A673 (cell line): ENCODE results near the gene MIER3. TPM values are rescaled to one million over a fixed set of nuclear protein-coding genes. Genes with fewer than 3 reads are reported as not detected.

ENCODE experiments used
- BruUV-seq: library from RNA; stranded (reverse); fragments of 400-500 nt; replicated peaks from 2 replicates; lab custom pipeline; 2021; lab: Mats Ljungman, UMichigan
- CTCF ChIA-PET: fragments of 300-600 bp; sonication (Branson Sonifier 250); formaldehyde crosslinking; loops from one replicate; lab custom pipeline; 2022; ENCODE audit warnings: antibody characterized with exemption; lab: Charles Lee
- POLR2A ChIA-PET: fragments of 300-600 bp; sonication (Branson Sonifier 250); formaldehyde crosslinking; loops from one replicate; lab custom pipeline; 2022; ENCODE audit warnings: antibody characterized with exemption; ENCODE audit not compliant: low non-redundant PET; lab: Charles Lee
- DNase-seq: peaks from one replicate; pipeline ENCODE4 v3.0.0-alpha.2; 2015; ENCODE audit warnings: low spot score
- H3K27ac ChIP-seq: fragments of 200-600 bp; sonication (generic); 2 replicates; pipeline ENCODE4 v1.5.1; 2016; ENCODE audit warnings: mixed run types, low read depth, mild to moderate bottlenecking, mixed read lengths, antibody characterized with exemption, low read length; ENCODE audit not compliant: poor library complexity, severe bottlenecking
- H3K27me3 ChIP-seq: fragments of 200-600 bp; sonication (generic); replicated peaks from 2 replicates; pipeline ENCODE4 v1.6.1; 2017; ENCODE audit warnings: mixed run types, low read depth, mild to moderate bottlenecking, mixed read lengths, antibody characterized with exemption, low read length; ENCODE audit not compliant: insufficient read depth, poor library complexity
- H3K36me3 ChIP-seq: fragments of 200-600 bp; sonication (generic); 2 replicates; pipeline ENCODE4 v1.6.1; 2016; ENCODE audit warnings: mixed run types, mild to moderate bottlenecking, mixed read lengths, antibody characterized with exemption, low read length; ENCODE audit not compliant: insufficient read depth, poor library complexity, severe bottlenecking
- H3K4me1 ChIP-seq: fragments of 200-600 bp; sonication (generic); 2 replicates; pipeline ENCODE4 v1.6.1; 2017; ENCODE audit warnings: mixed run types, mild to moderate bottlenecking, mixed read lengths, antibody characterized with exemption, low read length; ENCODE audit not compliant: insufficient read depth, poor library complexity, severe bottlenecking
- H3K4me3 ChIP-seq: fragments of 200-600 bp; sonication (generic); 2 replicates; pipeline ENCODE4 v1.5.1; 2016; ENCODE audit warnings: low read depth, mixed run types, mild to moderate bottlenecking, mixed read lengths, low read length; ENCODE audit not compliant: poor library complexity, severe bottlenecking
- H3K9me3 ChIP-seq: fragments of 200-600 bp; sonication (generic); 2 replicates; pipeline ENCODE4 v1.6.1; 2016; ENCODE audit warnings: mixed run types, low read depth, mild to moderate bottlenecking, mixed read lengths, antibody characterized with exemption, low read length; ENCODE audit not compliant: poor library complexity, severe bottlenecking
- EZH2 ChIP-seq: fragments of 200-600 bp; sonication (generic); IDR thresholded peaks from 2 replicates; pipeline ENCODE4 v1.6.1; 2017; ENCODE audit warnings: borderline replicate concordance, low read depth, mild to moderate bottlenecking, mixed read lengths, antibody characterized with exemption, low read length; ENCODE audit not compliant: poor library complexity, severe bottlenecking
- intact Hi-C: fragments of 100-400 bp; cut with micrococcal nuclease; formaldehyde crosslinking; loops from one replicate; pipeline ENCODE4 v1.10.0; 2022; ENCODE audit not compliant: unreplicated experiment
- total RNA-seq: library from RNA; stranded (reverse); gene quantifications from 2 replicates; pipeline ENCODE4 v1.2.3, GENCODE V29; 2021
- TF ChIP-seq, protein P1 (sequence below): fragments of 300-800, 200-600 bp; sonication (generic); conservative IDR thresholded peaks from 2 replicates; pipeline ENCODE4 v1.5.1; 2017; ENCODE audit warnings: low read depth, mild to moderate bottlenecking, antibody characterized with exemption, low read length, moderate library complexity, mixed read lengths

The MIER3 gene
- total RNA-seq, 1 experiment from 2014 or later: 26.2 TPM

DNA sequence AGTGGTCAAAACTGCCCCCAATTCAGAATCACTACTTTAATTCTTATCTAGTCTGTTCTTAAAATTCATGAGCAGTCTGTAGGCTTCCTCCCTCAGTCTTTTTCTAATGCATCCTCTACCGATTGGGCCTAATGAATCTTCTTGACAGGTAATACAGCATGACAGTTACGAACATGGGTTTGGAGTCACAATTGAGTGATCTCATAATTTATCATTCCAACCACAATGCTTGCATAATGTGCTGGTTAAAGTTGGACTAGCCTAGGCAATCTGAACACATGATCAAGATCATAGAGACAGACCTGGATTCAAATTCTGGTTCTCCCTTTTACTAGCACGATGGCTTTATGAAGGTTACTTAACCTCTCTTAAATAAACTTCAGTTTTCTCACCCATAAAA is 75.6 kb downstream of the MIER3 start:
- peaks cover 2% of the 10 kb centered on the region for H3K36me3 ChIP-seq
- DNase-seq: no peak
- H3K4me1 ChIP-seq: no peaks in the 10 kb centered on the region
- intact Hi-C loops: no loop called here
- CTCF ChIA-PET: no interaction called here
- H3K27me3 ChIP-seq: no peaks in the 10 kb centered on the region
- H3K9me3 ChIP-seq: no peaks in the 10 kb centered on the region
- H3K4me3 ChIP-seq: no peak overlapping the region
- POLR2A ChIA-PET: no interaction called here
- no peak overlapping the region for H3K27ac ChIP-seq
- no TSS peak for BruUV-seq
- TF ChIP-seq EZH2: no peak
- TF ChIP-seq, protein P1, sequence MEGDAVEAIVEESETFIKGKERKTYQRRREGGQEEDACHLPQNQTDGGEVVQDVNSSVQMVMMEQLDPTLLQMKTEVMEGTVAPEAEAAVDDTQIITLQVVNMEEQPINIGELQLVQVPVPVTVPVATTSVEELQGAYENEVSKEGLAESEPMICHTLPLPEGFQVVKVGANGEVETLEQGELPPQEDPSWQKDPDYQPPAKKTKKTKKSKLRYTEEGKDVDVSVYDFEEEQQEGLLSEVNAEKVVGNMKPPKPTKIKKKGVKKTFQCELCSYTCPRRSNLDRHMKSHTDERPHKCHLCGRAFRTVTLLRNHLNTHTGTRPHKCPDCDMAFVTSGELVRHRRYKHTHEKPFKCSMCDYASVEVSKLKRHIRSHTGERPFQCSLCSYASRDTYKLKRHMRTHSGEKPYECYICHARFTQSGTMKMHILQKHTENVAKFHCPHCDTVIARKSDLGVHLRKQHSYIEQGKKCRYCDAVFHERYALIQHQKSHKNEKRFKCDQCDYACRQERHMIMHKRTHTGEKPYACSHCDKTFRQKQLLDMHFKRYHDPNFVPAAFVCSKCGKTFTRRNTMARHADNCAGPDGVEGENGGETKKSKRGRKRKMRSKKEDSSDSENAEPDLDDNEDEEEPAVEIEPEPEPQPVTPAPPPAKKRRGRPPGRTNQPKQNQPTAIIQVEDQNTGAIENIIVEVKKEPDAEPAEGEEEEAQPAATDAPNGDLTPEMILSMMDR: no peak

DNA sequence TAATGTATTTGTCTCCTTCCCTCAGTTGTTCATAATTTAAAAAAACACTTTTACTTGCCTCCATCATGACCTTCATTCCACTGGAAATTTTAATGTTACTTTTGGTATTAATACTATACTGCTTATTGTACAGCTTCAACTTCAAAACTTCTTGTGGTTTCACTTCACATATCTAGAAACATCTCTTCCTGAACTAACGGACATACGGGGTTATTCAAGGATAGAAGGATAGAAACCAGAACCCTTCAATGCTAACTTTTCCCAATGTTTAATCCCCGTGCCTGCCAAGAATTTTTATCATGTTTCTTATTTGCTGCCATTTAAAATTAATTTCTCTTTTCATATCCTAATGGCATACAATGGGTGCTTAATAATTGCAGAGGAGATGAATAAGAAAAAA is 78.9 kb downstream of the MIER3 start:
- intact Hi-C loops: no loop called here
- TF ChIP-seq, protein P1: no peak
- TF ChIP-seq EZH2: no peak
- BruUV-seq: no TSS peak
- Histone ChIP-seq H3K9me3 (no peaks in the 10 kb centered on the region), H3K4me3 (no peak overlapping the region), H3K36me3 (peaks cover 2% of the 10 kb centered on the region), H3K27ac (no peak overlapping the region), H3K4me1 (no peaks in the 10 kb centered on the region), H3K27me3 (no peaks in the 10 kb centered on the region)
- CTCF ChIA-PET: no interaction called here
- POLR2A ChIA-PET: no interaction called here
- no peak for DNase-seq

DNA sequence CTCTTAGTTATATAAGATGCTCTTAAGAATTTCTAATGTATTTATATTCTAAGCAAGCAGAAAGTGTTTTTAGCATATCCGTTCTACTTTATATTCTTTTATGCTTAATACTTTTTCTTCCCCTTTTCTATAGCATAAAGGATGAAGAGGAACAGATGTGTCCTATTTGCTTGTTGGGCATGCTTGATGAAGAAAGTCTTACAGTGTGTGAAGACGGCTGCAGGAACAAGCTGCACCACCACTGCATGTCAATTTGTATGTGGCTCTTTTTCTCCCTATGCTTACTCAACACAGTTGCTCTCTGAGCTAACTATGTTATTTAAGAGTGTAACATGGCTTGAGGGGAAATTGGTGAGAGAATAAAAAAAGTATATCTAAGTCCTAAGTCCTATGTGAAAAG is 80.1 kb downstream of the MIER3 start:
- Histone ChIP-seq H3K36me3 (peaks cover 2% of the 10 kb centered on the region), H3K4me3 (no peak overlapping the region), H3K9me3 (no peaks in the 10 kb centered on the region), H3K4me1 (no peaks in the 10 kb centered on the region), H3K27ac (no peak overlapping the region), H3K27me3 (no peaks in the 10 kb centered on the region)
- TF ChIP-seq EZH2: no peak
- TF ChIP-seq, protein P1: no peak
- BruUV-seq: no TSS peak
- no peak for DNase-seq
- CTCF ChIA-PET: no interaction called here
- POLR2A ChIA-PET: no interaction called here
- intact Hi-C loops: no loop called here

Other genes starting within 250 kb of the MIER3 start
- 6.3 and 7.2 TPM in 2 replicates for gene MAP3K1, start 136.6 kb downstream of the MIER3 start, total RNA-seq
- 10.0 and 11.9 TPM in 2 replicates for gene SETD9, start 42.5 kb downstream of the MIER3 start, total RNA-seq
- 85.5 and 86.4 TPM in 2 replicates for gene GPBP1, start 221.9 kb upstream of the MIER3 start, total RNA-seq